Measurements from ENCODE around the gene KDR. TPM values are rescaled to one million over a fixed set of nuclear protein-coding genes. Genes with fewer than 3 reads are reported as not detected.

KDR gene
- total RNA-seq (2022; extraction: Qiagen RNA extraction), result 0.07 to 0.14 TPM (median 0.10 TPM) in 5 replicates

DNA sequence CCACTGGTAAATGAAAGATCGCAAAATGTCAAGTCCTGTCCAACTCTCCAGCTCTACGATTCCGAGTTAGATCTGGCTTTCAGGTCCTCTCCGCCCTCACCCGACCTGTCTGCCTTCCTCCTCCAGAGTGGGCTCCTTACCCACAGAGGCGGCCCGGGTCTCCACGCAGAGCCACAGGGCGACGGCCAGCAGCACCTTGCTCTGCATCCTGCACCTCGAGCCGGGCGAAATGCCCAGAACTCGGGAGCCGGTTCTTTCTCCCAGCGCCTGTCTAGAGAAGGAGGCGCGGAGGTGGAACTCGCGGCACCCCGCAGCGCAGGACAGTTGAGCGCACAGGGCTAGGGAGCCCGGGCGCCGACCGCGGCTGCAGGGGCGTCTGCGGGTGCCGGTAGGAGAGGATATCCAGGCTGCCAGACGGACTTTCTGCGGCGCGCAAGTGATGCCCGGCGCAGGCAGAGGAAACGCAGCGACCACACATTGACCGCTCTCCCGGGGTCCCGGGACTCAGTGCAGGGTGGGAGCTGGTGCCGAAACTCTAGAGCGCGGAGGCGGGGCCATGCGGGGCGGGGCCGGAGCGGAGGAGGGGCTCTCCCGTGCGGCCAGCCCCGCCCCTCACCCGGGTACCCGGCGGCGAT lies at the start of gene KDR:
KDR (minus strand) TSS at position 509 of the 635 bp plus-strand sequence; CDS start at position 207, 302 bp downstream.

Other genes starting within 250 kb of the KDR start
- 6.9 to 12.5 TPM (median 11.5 TPM) in 5 replicates for gene SRD5A3, start 220.6 kb upstream of the KDR start, total RNA-seq (2022; extraction: Qiagen RNA extraction)